ENCODE results near the gene TTLL11.

The TTLL11 gene

DNA sequence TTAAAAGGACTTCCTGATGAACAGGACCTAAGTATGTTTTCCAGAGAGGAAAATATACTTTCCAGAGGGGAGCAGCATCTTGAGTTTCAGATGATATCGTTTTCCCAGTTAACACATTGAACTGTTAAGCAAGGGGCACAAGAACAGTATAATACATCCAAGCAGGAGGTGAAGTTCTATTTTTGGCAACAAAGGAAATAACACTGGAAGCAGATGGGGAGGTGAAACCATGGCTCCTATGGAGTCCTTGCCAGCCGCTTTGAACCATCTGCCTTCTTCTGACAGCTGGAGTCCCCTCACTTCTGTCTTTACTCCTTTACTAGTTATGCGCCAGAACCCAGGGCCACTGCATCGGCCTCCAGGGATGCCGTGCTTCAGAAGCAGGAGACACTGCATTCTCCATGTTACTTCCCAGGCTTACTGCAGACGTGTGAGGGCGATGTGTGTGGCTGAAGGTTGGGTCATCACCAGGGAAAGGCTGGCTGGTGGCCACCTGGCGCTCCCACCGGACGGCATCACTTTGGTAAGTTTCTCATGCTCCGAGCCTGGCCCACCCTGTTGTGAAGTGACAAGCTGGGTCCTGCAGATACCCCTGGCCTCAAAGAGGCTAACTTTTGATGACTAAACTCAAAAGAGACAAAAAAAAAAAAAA lies 77.8 kb downstream of the TTLL11 start:
- TF ChIP-seq GATA2 (IDR thresholded peaks at IDR 0.05; ENCODE audit: low read depth, low read length) (no peak), GATA3 (IDR thresholded peaks at IDR 0.05; ENCODE audit: low read depth, low read length) (no peak)

- no peak for TF ChIP-seq GATA3 (IDR thresholded peaks at IDR 0.05; ENCODE audit: low read depth, low read length)
- no peak for TF ChIP-seq GATA2 (IDR thresholded peaks at IDR 0.05; ENCODE audit: low read depth, low read length)
Observed at GRCh38 chr9:122011818-122012498, 81.2 kb downstream of the TTLL11 start.

DNA sequence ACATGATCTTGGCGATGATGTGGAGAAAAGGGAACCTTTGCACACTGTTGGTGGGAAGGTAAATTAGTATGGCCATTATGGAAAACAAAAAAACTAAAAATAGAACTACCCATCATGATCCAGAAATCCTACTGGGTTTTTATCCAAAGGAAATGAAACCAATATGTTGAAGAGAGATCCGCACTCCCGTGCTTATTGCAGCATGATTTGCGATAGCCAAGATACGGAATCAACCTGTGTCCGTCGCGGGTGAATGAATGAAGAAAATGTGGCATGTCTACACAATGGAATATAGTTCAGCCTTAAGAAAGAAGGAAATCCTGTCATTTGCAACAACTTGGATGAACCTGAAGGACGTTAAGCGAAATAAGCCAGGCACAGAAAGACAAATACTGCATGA lies 84.5 kb downstream of the TTLL11 start:
- TF ChIP-seq GATA2 (IDR thresholded peaks at IDR 0.05; ENCODE audit: low read depth, low read length), result no peak
- TF ChIP-seq GATA3 (IDR thresholded peaks at IDR 0.05; ENCODE audit: low read depth, low read length), result no peak

GRCh38 chr9:122007837-122008236 lies 85.3 kb downstream of the TTLL11 start:
- TF ChIP-seq GATA2 (IDR thresholded peaks at IDR 0.05; ENCODE audit: low read depth, low read length), result no peak
- no peak for TF ChIP-seq GATA3 (IDR thresholded peaks at IDR 0.05; ENCODE audit: low read depth, low read length)

DNA sequence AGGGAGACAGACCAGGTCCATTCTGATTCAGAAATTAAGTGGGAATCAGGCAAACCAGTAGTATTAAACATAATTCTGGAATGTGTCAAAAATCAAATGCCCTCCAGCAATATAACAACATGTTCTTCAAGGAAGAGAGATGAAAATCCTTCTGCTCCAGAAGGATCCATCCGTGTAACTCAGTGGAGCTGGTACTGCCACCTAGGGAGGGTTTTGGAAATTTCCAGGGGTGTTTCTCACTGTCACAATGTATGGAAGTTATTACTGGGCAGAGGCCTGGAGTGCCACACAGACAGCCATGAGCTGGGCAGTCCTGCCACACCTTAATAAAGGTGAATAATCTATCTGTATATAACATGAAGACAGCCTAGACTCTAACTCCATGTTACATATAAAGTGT lies 87.5 kb downstream of the TTLL11 start:
- no peak for TF ChIP-seq GATA2 (IDR thresholded peaks at IDR 0.05; ENCODE audit: low read depth, low read length)
- TF ChIP-seq GATA3 (IDR thresholded peaks at IDR 0.05; ENCODE audit: low read depth, low read length), result no peak

- TF ChIP-seq GATA3 (IDR thresholded peaks at IDR 0.05; ENCODE audit: low read depth, low read length) (no peak), GATA2 (IDR thresholded peaks at IDR 0.05; ENCODE audit: low read depth, low read length) (no peak)
Observed at GRCh38 chr9:122004589-122004988, 88.5 kb downstream of the TTLL11 start.

DNA sequence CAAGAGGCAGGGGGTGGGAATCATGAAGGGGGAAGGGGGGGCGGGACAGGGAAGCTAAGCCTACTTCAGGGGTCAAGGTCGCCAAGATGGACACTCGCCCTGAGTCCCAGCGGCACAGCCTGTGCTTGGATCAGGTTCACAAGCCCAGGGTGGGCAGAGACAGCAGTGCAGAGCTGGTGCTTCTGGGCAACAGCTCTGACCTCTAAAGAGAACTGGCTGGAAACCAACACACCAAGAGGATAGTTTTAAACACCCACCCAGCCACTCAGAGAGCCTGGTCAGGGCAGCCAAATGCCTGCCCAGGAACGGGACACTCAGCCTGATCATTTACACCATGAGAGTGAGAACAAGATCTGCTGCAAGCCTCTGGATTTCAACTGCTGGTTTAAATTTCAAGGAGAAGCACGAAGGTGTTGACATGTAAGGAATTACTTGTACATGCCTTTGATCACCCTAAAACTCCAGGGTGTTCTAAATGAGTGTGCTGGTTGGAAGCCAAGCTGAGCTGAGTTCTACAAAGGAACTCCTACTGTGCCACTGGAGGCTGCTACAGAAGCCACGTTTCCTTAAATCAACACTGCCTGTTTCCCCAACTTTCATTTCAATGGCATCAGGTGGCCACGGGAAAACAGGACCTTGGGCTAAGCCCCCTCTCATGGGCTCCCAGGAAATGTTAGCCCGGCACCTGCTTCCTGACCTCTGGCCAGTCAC lies 91.5 kb downstream of the TTLL11 start:
- no peak for TF ChIP-seq GATA3 (IDR thresholded peaks at IDR 0.05; ENCODE audit: low read depth, low read length)
- no peak for TF ChIP-seq GATA2 (IDR thresholded peaks at IDR 0.05; ENCODE audit: low read depth, low read length)

DNA sequence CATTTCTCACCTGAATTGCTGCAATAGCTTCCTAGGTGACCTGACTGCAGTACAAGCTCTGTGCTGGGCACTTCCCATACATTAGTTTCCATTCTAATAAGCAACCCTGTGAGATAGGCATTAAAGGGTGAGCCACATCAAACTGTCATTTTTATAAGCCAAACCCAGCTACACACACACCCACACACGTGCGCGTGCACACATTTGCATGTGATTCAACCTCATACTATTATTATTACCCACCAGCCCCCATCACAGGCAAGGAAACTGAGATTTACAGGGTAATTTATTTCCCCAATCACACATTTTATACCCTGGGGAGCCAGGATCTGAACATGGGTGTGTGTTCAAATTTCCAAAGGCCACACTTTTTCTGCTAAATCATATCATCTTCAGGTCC lies 93.6 kb downstream of the TTLL11 start:
- TF ChIP-seq GATA2 (IDR thresholded peaks at IDR 0.05; ENCODE audit: low read depth, low read length) (no peak), GATA3 (IDR thresholded peaks at IDR 0.05; ENCODE audit: low read depth, low read length) (no peak)

DNA sequence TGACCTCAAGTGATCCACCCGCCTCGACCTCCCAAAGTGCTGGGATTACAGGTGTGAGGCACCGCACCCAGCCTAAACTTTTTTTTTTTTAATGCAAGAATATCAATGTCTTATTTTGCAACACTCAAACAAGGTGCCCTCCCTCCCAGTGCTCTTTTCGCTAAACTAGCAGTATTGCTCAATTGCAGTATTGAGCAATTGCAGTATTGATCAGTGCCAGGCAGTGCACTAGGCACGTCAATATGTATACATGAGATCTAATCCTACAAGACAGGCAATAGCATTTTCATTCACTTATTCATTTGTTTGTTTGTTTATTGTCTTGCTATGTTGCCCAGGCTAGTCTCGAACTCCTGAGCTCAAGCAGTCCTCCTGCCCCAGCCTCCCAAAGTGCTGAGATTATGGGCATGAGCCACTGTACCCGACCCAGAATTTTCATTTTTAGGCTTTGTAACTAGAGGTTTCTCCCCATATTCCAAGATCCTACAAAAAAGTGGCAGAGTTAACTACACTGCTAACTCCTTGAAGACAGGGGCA lies 94.5 kb downstream of the TTLL11 start:
- TF ChIP-seq GATA2 (IDR thresholded peaks at IDR 0.05; ENCODE audit: low read depth, low read length) (no peak), GATA3 (IDR thresholded peaks at IDR 0.05; ENCODE audit: low read depth, low read length) (no peak)

- TF ChIP-seq GATA3 (IDR thresholded peaks at IDR 0.05; ENCODE audit: low read depth, low read length) (no peak), GATA2 (IDR thresholded peaks at IDR 0.05; ENCODE audit: low read depth, low read length) (no peak)
Observed at GRCh38 chr9:121997791-121998190, 95.3 kb downstream of the TTLL11 start.

DNA sequence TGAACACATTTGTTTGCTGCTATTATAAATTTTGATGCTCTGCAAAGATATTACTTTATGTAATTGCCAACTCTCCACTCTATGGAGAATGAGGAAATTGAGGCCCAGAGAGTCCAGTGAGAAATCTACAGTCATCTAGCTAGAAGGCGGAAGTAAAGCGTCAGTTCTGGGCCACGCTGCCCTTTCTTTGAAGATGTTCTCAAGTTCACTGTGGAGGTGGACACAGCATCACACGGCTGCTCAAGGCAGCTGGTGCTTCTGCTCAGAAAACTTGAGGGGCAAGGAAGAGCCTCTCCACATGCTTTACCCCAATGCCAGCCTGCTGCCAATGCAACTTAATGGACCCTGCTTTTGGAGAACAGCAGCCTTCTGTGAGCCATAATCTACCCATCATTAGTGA lies 96.3 kb downstream of the TTLL11 start:
- TF ChIP-seq GATA3 (IDR thresholded peaks at IDR 0.05; ENCODE audit: low read depth, low read length) (no peak), GATA2 (IDR thresholded peaks at IDR 0.05; ENCODE audit: low read depth, low read length) (no peak)

- TF ChIP-seq GATA2 (IDR thresholded peaks at IDR 0.05; ENCODE audit: low read depth, low read length) (no peak), GATA3 (IDR thresholded peaks at IDR 0.05; ENCODE audit: low read depth, low read length) (no peak)
Observed at GRCh38 chr9:121995997-121996396, 97.1 kb downstream of the TTLL11 start.

DNA sequence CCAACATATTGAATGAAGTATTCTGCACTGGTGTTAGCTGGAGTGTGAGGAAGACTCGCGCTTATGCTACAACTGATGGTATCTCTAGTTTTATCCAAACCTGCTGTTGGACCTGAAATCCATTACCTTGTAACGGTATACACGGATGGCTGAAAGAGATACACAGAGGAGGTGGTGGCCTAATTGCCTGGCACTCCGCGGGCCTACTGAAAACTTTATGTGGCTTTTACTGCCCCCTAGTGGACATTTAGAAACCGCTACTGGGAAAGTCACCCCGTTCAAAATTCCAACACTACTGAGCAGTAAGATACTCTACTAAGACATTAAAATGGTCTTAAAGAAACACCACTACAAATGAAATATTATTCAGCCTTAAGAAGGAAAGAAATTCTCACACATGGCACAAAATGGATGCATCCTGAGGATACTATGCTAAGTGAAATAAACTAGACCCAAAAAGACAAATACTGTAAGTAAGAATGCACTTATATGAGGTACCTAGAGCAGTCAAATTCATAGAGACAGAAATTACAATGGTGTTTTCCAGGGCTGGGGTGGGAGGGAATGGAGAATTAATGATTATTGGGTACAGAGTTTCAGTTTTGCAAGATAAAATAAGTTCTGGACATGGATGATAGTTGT lies 100.4 kb downstream of the TTLL11 start:
- TF ChIP-seq GATA2 (IDR thresholded peaks at IDR 0.05; ENCODE audit: low read depth, low read length) (no peak), GATA3 (IDR thresholded peaks at IDR 0.05; ENCODE audit: low read depth, low read length) (no peak)

- TF ChIP-seq GATA3 (IDR thresholded peaks at IDR 0.05; ENCODE audit: low read depth, low read length), result no peak
- no peak for TF ChIP-seq GATA2 (IDR thresholded peaks at IDR 0.05; ENCODE audit: low read depth, low read length)
Observed at GRCh38 chr9:121991307-121991661, 101.8 kb downstream of the TTLL11 start.

Data from SH-SY5Y (cell line).